Activated CD8-positive, alpha-beta T cell treated with anti-CD3 and anti-CD28 coated beads for 36 hours (primary cell): ENCODE data around the gene LUZP2. TPM values are rescaled to one million over a fixed set of nuclear protein-coding genes. Genes with fewer than 3 reads are reported as not detected.

Experiments
- ATAC-seq: fragments of 200-7000 bp; cut with Tn5 transposase; one replicate; pipeline ENCODE4 v1.10.0; 2021; ENCODE audit warnings: mild to moderate bottlenecking, moderate library complexity
- CTCF ChIA-PET: fragments of 350-600 bp; sonication (Branson Sonifier 250); formaldehyde crosslinking; loops from one replicate; lab custom pipeline; 2021; ENCODE audit warnings: antibody characterized with exemption; lab: Charles Lee
- POLR2A ChIA-PET: fragments of 350-600 bp; sonication (Branson Sonifier 250); formaldehyde crosslinking; loops from one replicate; lab custom pipeline; 2021; ENCODE audit warnings: antibody characterized with exemption; lab: Charles Lee
- DNase-seq: peaks from one replicate; pipeline ENCODE4 v3.0.0-alpha.2; 2020
- H3K27ac Mint-ChIP-seq: one replicate; pipeline ENCODE4 v1.8.0; 2021; ENCODE audit warnings: mild to moderate bottlenecking, mixed read lengths
- H3K27me3 Mint-ChIP-seq: one replicate; pipeline ENCODE4 v1.8.0; 2021; ENCODE audit warnings: mixed read lengths
- H3K36me3 Mint-ChIP-seq: one replicate; pipeline ENCODE4 v1.8.0; 2021; ENCODE audit warnings: low read depth, mixed read lengths
- H3K4me1 Mint-ChIP-seq: one replicate; pipeline ENCODE4 v1.8.0; 2021; ENCODE audit warnings: low read depth, mixed read lengths
- H3K4me3 Mint-ChIP-seq: one replicate; pipeline ENCODE4 v1.8.0; 2021; ENCODE audit warnings: mild to moderate bottlenecking, moderate library complexity, mixed read lengths
- H3K9me3 Mint-ChIP-seq: one replicate; pipeline ENCODE4 v1.8.0; 2021; ENCODE audit warnings: mixed read lengths
- CTCF ChIP-seq: fragments of 200-600 bp; IDR thresholded peaks from one replicate; pipeline ENCODE4 v1.8.0; 2022; ENCODE audit warnings: antibody characterized with exemption, mild to moderate bottlenecking
- intact Hi-C: fragments of 100-400 bp; cut with micrococcal nuclease; formaldehyde crosslinking; loops from one replicate; pipeline ENCODE4 v1.10.0; 2022
- total RNA-seq, 2 experiments: library from RNA; stranded (reverse); gene quantifications; one replicate each; pipeline ENCODE4 v1.2.3, GENCODE V29; 2021

LUZP2 gene
- total RNA-seq, 2 experiments from 2014 or later = not detected

- Mint-ChIP-seq H3K4me1 (no peaks in the 10 kb centered on the region), H3K9me3 (no peaks in the 10 kb centered on the region), H3K27ac (no peak overlapping the region), H3K27me3 (no peaks in the 10 kb centered on the region), H3K4me3 (no peak overlapping the region), H3K36me3 (no peaks in the 10 kb centered on the region)
- ChIA-PET CTCF (no interaction called here), POLR2A (no interaction called here)
- no peak for TF ChIP-seq CTCF
- ATAC-seq (no peak), DNase-seq (no peak)
- intact Hi-C loops = no loop called here
Observed at GRCh38 chr11:24762076-24762475, 265.2 kb downstream of the LUZP2 start.

- no peak for TF ChIP-seq CTCF
- no peaks in the 10 kb centered on the region for H3K27me3 Mint-ChIP-seq
- no peaks in the 10 kb centered on the region for H3K36me3 Mint-ChIP-seq
- no peak overlapping the region for H3K27ac Mint-ChIP-seq
- ATAC-seq (no peak), DNase-seq (no peak)
- H3K4me3 Mint-ChIP-seq = no peak overlapping the region
- H3K4me1 Mint-ChIP-seq = no peaks in the 10 kb centered on the region
- intact Hi-C loops = no loop called here
- H3K9me3 Mint-ChIP-seq = peaks cover 5% of the 10 kb centered on the region
- ChIA-PET POLR2A (no interaction called here), CTCF (no interaction called here)
Observed at GRCh38 chr11:24767411-24767810, 270.6 kb downstream of the LUZP2 start.

- H3K27ac Mint-ChIP-seq = no peak overlapping the region
Observed at GRCh38 chr11:24773322-24773721, 276.5 kb downstream of the LUZP2 start.

GRCh38 chr11:24779791-24780190 is 282.9 kb downstream of the LUZP2 start:
- POLR2A ChIA-PET = no interaction called here
- no peaks in the 10 kb centered on the region for H3K36me3 Mint-ChIP-seq
- CTCF ChIA-PET = no interaction called here
- H3K27me3 Mint-ChIP-seq = no peaks in the 10 kb centered on the region
- no peaks in the 10 kb centered on the region for H3K9me3 Mint-ChIP-seq
- no peak for ATAC-seq
- intact Hi-C loops = no loop called here
- H3K4me3 Mint-ChIP-seq = no peak overlapping the region
- no peaks in the 10 kb centered on the region for H3K4me1 Mint-ChIP-seq
- H3K27ac Mint-ChIP-seq = no peak overlapping the region
- no peak for TF ChIP-seq CTCF
- DNase-seq = no peak

More at GRCh38 chr11:24773322-24773721, 276.5 kb downstream of the LUZP2 start:
- DNase-seq = no peak
- H3K9me3 Mint-ChIP-seq = peaks cover 5% of the 10 kb centered on the region
- no peak for ATAC-seq
- no peaks in the 10 kb centered on the region for H3K36me3 Mint-ChIP-seq
- H3K4me3 Mint-ChIP-seq = no peak overlapping the region
- no peak for TF ChIP-seq CTCF
- ChIA-PET POLR2A (no interaction called here), CTCF (no interaction called here)
- intact Hi-C loops = no loop called here
- H3K27me3 Mint-ChIP-seq = no peaks in the 10 kb centered on the region
- H3K4me1 Mint-ChIP-seq = no peaks in the 10 kb centered on the region

GRCh38 chr11:24781288-24781687 is 284.4 kb downstream of the LUZP2 start:
- H3K27ac Mint-ChIP-seq = no peak overlapping the region
- ATAC-seq = no peak
- ChIA-PET POLR2A (no interaction called here), CTCF (no interaction called here)
- H3K9me3 Mint-ChIP-seq = no peaks in the 10 kb centered on the region
- no peak overlapping the region for H3K4me3 Mint-ChIP-seq
- TF ChIP-seq CTCF = no peak
- no peak for DNase-seq
- H3K4me1 Mint-ChIP-seq = no peaks in the 10 kb centered on the region
- H3K36me3 Mint-ChIP-seq = no peaks in the 10 kb centered on the region
- intact Hi-C loops = no loop called here
- H3K27me3 Mint-ChIP-seq = no peaks in the 10 kb centered on the region
